Inflammatory macrophage treated with lipopolysaccharide for 4 hours (primary cell): ENCODE results near the gene CEP170.

Experiments used
- DNase-seq: peaks from one replicate; pipeline ENCODE4 v3.0.0-alpha.2; 2020

The CEP170 gene

GRCh38 chr1:243254927-243255790 is at the start of gene CEP170:
Gene CEP170 (minus strand): TSS chr1:243255281. CDS start chr1:243225280, 30,001 bp downstream.
- peak; percentile 94 for DNase-seq

GRCh38 chr1:243301059-243301458 is 46.0 kb upstream of the CEP170 start:
- no peak for DNase-seq

GRCh38 chr1:243299069-243299468 is 44.0 kb upstream of the CEP170 start:
- no peak for DNase-seq

GRCh38 chr1:243294723-243295121 is 39.6 kb upstream of the CEP170 start:
- DNase-seq = no peak

GRCh38 chr1:243293941-243294722 is 39.1 kb upstream of the CEP170 start:
- DNase-seq = no peak

- no peak for DNase-seq
These were observed 37.0 kb upstream of the CEP170 start for GRCh38 chr1:243292117-243292516.

- no peak for DNase-seq
These were observed 36.2 kb upstream of the CEP170 start for GRCh38 chr1:243291292-243291691.

GRCh38 chr1:243288062-243288461 is 33.0 kb upstream of the CEP170 start:
- DNase-seq = no peak

GRCh38 chr1:243287652-243288051 is 32.6 kb upstream of the CEP170 start:
- DNase-seq = peak; percentile 97

GRCh38 chr1:243287123-243287460 is 32.0 kb upstream of the CEP170 start:
- peak; percentile 61 for DNase-seq

- DNase-seq = peak; percentile 79
These were observed 31.5 kb upstream of the CEP170 start for GRCh38 chr1:243286409-243287122.

- no peak for DNase-seq
These were observed 26.6 kb upstream of the CEP170 start for GRCh38 chr1:243281672-243282071.

GRCh38 chr1:243280571-243281129 is 25.6 kb upstream of the CEP170 start:
- DNase-seq = peak; percentile 11

GRCh38 chr1:243275316-243275715 is 20.2 kb upstream of the CEP170 start:
- DNase-seq = no peak

- no peak for DNase-seq
These were observed 18.9 kb upstream of the CEP170 start for GRCh38 chr1:243273945-243274344.

GRCh38 chr1:243273506-243273905 is 18.4 kb upstream of the CEP170 start:
- DNase-seq = no peak

- DNase-seq = no peak
These were observed 17.3 kb upstream of the CEP170 start for GRCh38 chr1:243272401-243272800.

GRCh38 chr1:243271996-243272395 is 16.9 kb upstream of the CEP170 start:
- DNase-seq = no peak

GRCh38 chr1:243270097-243270864 is 15.2 kb upstream of the CEP170 start:
- DNase-seq = no peak

- DNase-seq = no peak
These were observed 14.3 kb upstream of the CEP170 start for GRCh38 chr1:243269461-243269801.

- no peak for DNase-seq
These were observed 13.8 kb upstream of the CEP170 start for GRCh38 chr1:243268751-243269460.
